ENCODE measurements around the gene C2orf66. TPM values are rescaled to one million over a fixed set of nuclear protein-coding genes. Genes with fewer than 3 reads are reported as not detected.

Gene C2orf66
- total RNA-seq, 1 experiment from 2014 or later = not detected

GRCh38 chr2:196836440-196836839, 27.3 kb upstream of the C2orf66 start:
- TF ChIP-seq SRF (IDR thresholded peaks at IDR 0.05; ENCODE audit: low read depth) = no peak
- no peak for TF ChIP-seq ELF1 (IDR thresholded peaks at IDR 0.05; ENCODE audit: borderline replicate concordance, low read depth)
- no peak for TF ChIP-seq EZH2 (IDR thresholded peaks at IDR 0.05)
- TF ChIP-seq CBX3 (IDR thresholded peaks at IDR 0.05; ENCODE audit: low read depth) = no peak
- no peak for TF ChIP-seq MAX (IDR thresholded peaks at IDR 0.05)
- no peak for TF ChIP-seq JUND (IDR thresholded peaks at IDR 0.05)
- no peak for TF ChIP-seq ZNF274 (IDR thresholded peaks at IDR 0.05; ENCODE audit: low read depth, low read length)
- no peak for TF ChIP-seq ATF3 (IDR thresholded peaks at IDR 0.05)
- no peak for TF ChIP-seq SP1 (IDR thresholded peaks at IDR 0.05; ENCODE audit: low read depth)
- no peaks in the 10 kb centered on the region for H3K9me3 ChIP-seq (ENCODE audit: control insufficient read depth in 1 of 2, insufficient read depth in 1 of 2, low read depth in 1 of 2, low read length in 2 of 2)
- no peak overlapping the region for H3K4me2 ChIP-seq (ENCODE audit: low read length)
- BruUV-seq (replicated peaks) = no TSS peak
- intact Hi-C loops (cut with micrococcal nuclease) = no loop called here
- ChIA-PET CTCF (no interaction called here), POLR2A (no interaction called here), RAD21 (ENCODE audit: low non-redundant PET in 1 of 2, low total read pairs in 2 of 2, uncharacterized antibody in 2 of 2, unreplicated experiment in 2 of 2) (no interaction called here)
- H3K27me3 ChIP-seq (ENCODE audit: insufficient read depth, low read length) = no peaks in the 10 kb centered on the region
- no peak overlapping the region for H3K9ac ChIP-seq (ENCODE audit: low read length)
- no peak for DNase-seq (ENCODE audit: low read depth, low spot score)
- no peaks in the 10 kb centered on the region for H3K79me2 ChIP-seq (ENCODE audit: insufficient read depth, low read length)
- H3K36me3 ChIP-seq (ENCODE audit: control insufficient read depth in 1 of 2, insufficient read depth in 2 of 2, low read length in 2 of 2) = no peaks in the 10 kb centered on the region
- H3K4me3 ChIP-seq (replicated peaks in 1 of 2; ENCODE audit: low read depth in 1 of 2, low read length in 2 of 2) = no peak overlapping the region
- no peaks in the 10 kb centered on the region for H3K9me2 ChIP-seq (ENCODE audit: insufficient read depth)
- no peak for ATAC-seq
- H2AFZ ChIP-seq (ENCODE audit: low read depth, low read length, poor library complexity, severe bottlenecking) = no peak overlapping the region
- H3K4me1 ChIP-seq (ENCODE audit: control insufficient read depth in 1 of 2, insufficient read depth in 2 of 2, low read length in 2 of 2) = no peaks in the 10 kb centered on the region
- H4K20me1 ChIP-seq (ENCODE audit: insufficient read depth) = no peaks in the 10 kb centered on the region
- no peak overlapping the region for H3K27ac ChIP-seq (ENCODE audit: low read depth, low read length)

GRCh38 chr2:196830701-196831100, 21.5 kb upstream of the C2orf66 start:
- Histone ChIP-seq H3K9ac (ENCODE audit: low read length) (no peak overlapping the region), H3K36me3 (ENCODE audit: control insufficient read depth in 1 of 2, insufficient read depth in 2 of 2, low read length in 2 of 2) (no peaks in the 10 kb centered on the region), H3K27me3 (ENCODE audit: insufficient read depth, low read length) (no peaks in the 10 kb centered on the region), H3K9me3 (ENCODE audit: control insufficient read depth in 1 of 2, insufficient read depth in 1 of 2, low read depth in 1 of 2, low read length in 2 of 2) (no peaks in the 10 kb centered on the region), H4K20me1 (ENCODE audit: insufficient read depth) (no peaks in the 10 kb centered on the region), H3K4me3 (replicated peaks in 1 of 2; ENCODE audit: low read depth in 1 of 2, low read length in 2 of 2) (no peak overlapping the region), H2AFZ (ENCODE audit: low read depth, low read length, poor library complexity, severe bottlenecking) (no peak overlapping the region), H3K27ac (ENCODE audit: low read depth, low read length) (no peak overlapping the region), H3K4me2 (ENCODE audit: low read length) (no peak overlapping the region), H3K4me1 (ENCODE audit: control insufficient read depth in 1 of 2, insufficient read depth in 2 of 2, low read length in 2 of 2) (no peaks in the 10 kb centered on the region), H3K9me2 (ENCODE audit: insufficient read depth) (no peaks in the 10 kb centered on the region), H3K79me2 (ENCODE audit: insufficient read depth, low read length) (no peaks in the 10 kb centered on the region)
- RAD21 ChIA-PET (ENCODE audit: low non-redundant PET in 1 of 2, low total read pairs in 2 of 2, uncharacterized antibody in 2 of 2, unreplicated experiment in 2 of 2) = no interaction called here
- DNase-seq (ENCODE audit: low read depth, low spot score) (no peak), ATAC-seq (no peak)
- TF ChIP-seq EGR1 (IDR thresholded peaks at IDR 0.05; ENCODE audit: low read depth) (no peak), TCF7L2 (IDR thresholded peaks at IDR 0.05; ENCODE audit: borderline replicate concordance, extremely low read depth, insufficient read depth, insufficient read length) (no peak), RAD21 (IDR thresholded peaks at IDR 0.05; ENCODE audit: low read depth) (no peak), SP1 (IDR thresholded peaks at IDR 0.05; ENCODE audit: low read depth) (no peak), YY1 (IDR thresholded peaks at IDR 0.05; ENCODE audit: extremely low read depth, insufficient replicate concordance, low read depth, low read length) (no peak), ZBTB33 (IDR thresholded peaks at IDR 0.05; ENCODE audit: extremely low read depth, insufficient replicate concordance, low read length) (no peak), POLR2AphosphoS5 (IDR thresholded peaks at IDR 0.05; ENCODE audit: low read depth, low read length) (no peak), SRF (IDR thresholded peaks at IDR 0.05; ENCODE audit: low read depth) (no peak), CEBPB (IDR thresholded peaks at IDR 0.05; ENCODE audit: low read depth) (no peak), JUND (IDR thresholded peaks at IDR 0.05) (no peak), FOSL1 (IDR thresholded peaks at IDR 0.05; ENCODE audit: low read depth) (no peak), ATF3 (IDR thresholded peaks at IDR 0.05) (no peak), SIN3A (IDR thresholded peaks at IDR 0.05; ENCODE audit: low read depth) (no peak)
- BruUV-seq (replicated peaks) = no TSS peak
- POLR2A ChIA-PET = no interaction called here
- CTCF ChIA-PET = no interaction called here
- intact Hi-C loops (cut with micrococcal nuclease) = no loop called here

All from HCT116 (cell line).